Endothelial cell (in vitro differentiated cells): Measurements from ENCODE around the gene BCAS4. TPM values are rescaled to one million over a fixed set of nuclear protein-coding genes. Genes with fewer than 3 reads are reported as not detected.

Experiments
- DNase-seq: peaks from one replicate; pipeline ENCODE4 v3.0.0; 2021; ENCODE audit warnings: low spot score
- H3K27ac Mint-ChIP-seq: one replicate; pipeline ENCODE4 v1.8.0; 2021; ENCODE audit warnings: mixed read lengths, inconsistent platforms; ENCODE audit not compliant: unreplicated experiment
- H3K27me3 Mint-ChIP-seq: one replicate; pipeline ENCODE4 v1.8.0; 2021; ENCODE audit warnings: mild to moderate bottlenecking, moderate library complexity, mixed read lengths, inconsistent platforms; ENCODE audit not compliant: unreplicated experiment
- H3K36me3 Mint-ChIP-seq: one replicate; pipeline ENCODE4 v1.8.0; 2021; ENCODE audit warnings: mild to moderate bottlenecking, low read depth, mixed read lengths, inconsistent platforms; ENCODE audit not compliant: unreplicated experiment
- H3K4me1 Mint-ChIP-seq: one replicate; pipeline ENCODE4 v1.8.0; 2021; ENCODE audit warnings: mild to moderate bottlenecking, mixed read lengths, inconsistent platforms; ENCODE audit not compliant: unreplicated experiment
- H3K4me3 Mint-ChIP-seq: one replicate; pipeline ENCODE4 v1.8.0; 2021; ENCODE audit warnings: mild to moderate bottlenecking, mixed read lengths, inconsistent platforms; ENCODE audit not compliant: unreplicated experiment
- H3K9me3 Mint-ChIP-seq: one replicate; pipeline ENCODE4 v1.8.0; 2021; ENCODE audit warnings: mixed read lengths, inconsistent platforms; ENCODE audit not compliant: unreplicated experiment
- CTCF ChIP-seq: fragments of 200-600 bp; sonication (generic); IDR thresholded peaks from one replicate; pipeline ENCODE4 v1.5.0; 2021; ENCODE audit warnings: antibody characterized with exemption; ENCODE audit not compliant: unreplicated experiment
- total RNA-seq: library from RNA; stranded (reverse); fragmentation: NEBNext Ultra II Directional; extraction: Animal tissue kit (Norgen Biotek cat#: 25700); gene quantifications from one replicate; pipeline ENCODE4 v1.2.1, GENCODE V29; 2021; ENCODE audit not compliant: unreplicated experiment

The BCAS4 gene
- total RNA-seq, 1 donor from 2014 or later, result 7.6 TPM

GRCh38 chr20:50848846-50849673 is 54.2 kb downstream of the BCAS4 start:
- Mint-ChIP-seq H3K4me3 (no peak overlapping the region), H3K27me3 (no peaks in the 10 kb centered on the region), H3K27ac (no peak overlapping the region), H3K4me1 (peaks cover 5% of the 10 kb centered on the region), H3K9me3 (no peaks in the 10 kb centered on the region), H3K36me3 (peaks cover 3% of the 10 kb centered on the region)
- DNase-seq, result no peak
- TF ChIP-seq CTCF, result no peak

DNA sequence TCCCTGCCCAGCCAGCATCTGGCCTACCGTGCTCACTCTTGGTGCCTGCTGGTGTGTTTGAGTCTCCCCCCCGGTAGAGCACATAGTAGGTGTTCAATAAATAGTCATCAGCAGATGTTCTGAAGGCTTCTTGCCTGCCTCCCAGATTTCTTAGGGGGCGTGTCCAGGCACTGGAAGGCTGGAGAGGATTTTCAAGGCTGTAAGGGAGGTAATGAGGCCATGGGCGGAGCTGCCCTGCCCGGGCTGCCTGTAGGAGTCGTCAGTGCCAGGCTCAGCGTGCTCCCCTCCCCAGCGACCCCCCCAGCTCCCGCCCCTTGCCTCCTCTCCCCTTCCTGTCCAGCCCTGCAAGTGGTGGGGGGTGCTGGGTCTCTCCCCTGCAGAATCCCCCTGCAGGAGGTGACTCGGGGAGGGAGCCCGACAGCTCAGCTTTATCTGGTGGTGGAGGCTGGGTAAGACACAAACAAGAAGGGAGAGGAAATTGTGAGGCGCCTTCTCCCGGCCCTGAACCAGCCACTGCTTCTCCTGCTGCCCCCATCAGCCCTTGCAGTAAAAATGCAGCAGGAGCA is 55.9 kb downstream of the BCAS4 start:
- H3K27me3 Mint-ChIP-seq, result no peaks in the 10 kb centered on the region

GRCh38 chr20:50852085-50852484 is 57.2 kb downstream of the BCAS4 start:
- Mint-ChIP-seq H3K4me3 (no peak overlapping the region), H3K36me3 (peaks cover 3% of the 10 kb centered on the region), H3K4me1 (peaks cover 5% of the 10 kb centered on the region), H3K27me3 (no peaks in the 10 kb centered on the region), H3K9me3 (no peaks in the 10 kb centered on the region), H3K27ac (no peak overlapping the region)
- TF ChIP-seq CTCF, result no peak
- no peak for DNase-seq

More for the DNA sequence above, 55.9 kb downstream of the BCAS4 start:
- Mint-ChIP-seq H3K27ac (no peak overlapping the region), H3K36me3 (peaks cover 3% of the 10 kb centered on the region), H3K9me3 (no peaks in the 10 kb centered on the region), H3K4me3 (no peak overlapping the region), H3K4me1 (peaks cover 5% of the 10 kb centered on the region)
- no peak for DNase-seq
- no peak for TF ChIP-seq CTCF

GRCh38 chr20:50854506-50855249 is 59.8 kb downstream of the BCAS4 start:
- DNase-seq, result no peak
- H3K9me3 Mint-ChIP-seq, result no peaks in the 10 kb centered on the region
- TF ChIP-seq CTCF, result no peak
- H3K4me1 Mint-ChIP-seq, result peaks cover 5% of the 10 kb centered on the region
- H3K36me3 Mint-ChIP-seq, result peaks cover 3% of the 10 kb centered on the region
- H3K27ac Mint-ChIP-seq, result no peak overlapping the region
- no peaks in the 10 kb centered on the region for H3K27me3 Mint-ChIP-seq
- no peak overlapping the region for H3K4me3 Mint-ChIP-seq
